Tibial nerve (tissue), 4 donors: Measurements from ENCODE around the gene CFAP45. TPM values are rescaled to one million over a fixed set of nuclear protein-coding genes. Genes with fewer than 3 reads are reported as not detected.

Source experiments
- DNase-seq, 2 donors: peaks; one replicate each; pipeline ENCODE4 v3.0.0-alpha.2; 2019; ENCODE audit warnings: low spot score in 2 of 2
- H3K27ac ChIP-seq, 4 donors: fragments of 200-600 bp; sonication (generic) in 3 of 4; one replicate each; pipeline ENCODE4 v1.5.1; 2017 to 2019; ENCODE audit warnings: mild to moderate bottlenecking in 1 of 4
- H3K27me3 ChIP-seq, 2 donors: fragments of 200-600 bp; sonication (generic) in 1 of 2; one replicate each; pipeline versions ENCODE4 v1.5.1 to v1.6.0; 2017 to 2019
- H3K36me3 ChIP-seq, 3 donors: fragments of 200-600 bp; sonication (generic); one replicate each; pipeline ENCODE4 v1.5.1; 2018 to 2019
- H3K4me1 ChIP-seq, 4 donors: fragments of 200-600 bp; sonication (generic) in 3 of 4; one replicate each; pipeline ENCODE4 v1.5.1; 2017 to 2019
- H3K4me3 ChIP-seq, 4 donors: fragments of 200-600 bp; sonication (generic) in 3 of 4; one replicate each; pipeline ENCODE4 v1.5.1; 2017 to 2019; ENCODE audit warnings: mild to moderate bottlenecking in 1 of 4, moderate library complexity in 1 of 4
- H3K9me3 ChIP-seq, 4 donors: fragments of 200-600 bp; sonication (generic) in 3 of 4; one replicate each; pipeline ENCODE4 v1.5.1; 2017 to 2019
- EP300 ChIP-seq, 2 donors: sonication (generic); formaldehyde crosslinking; IDR thresholded peaks; one replicate each; pipeline ENCODE4 v1.6.1; 2017; ENCODE audit warnings: antibody characterized with exemption in 2 of 2, mild to moderate bottlenecking in 1 of 2
- POLR2A ChIP-seq, 2 donors: fragments of 450-650 bp; IDR thresholded peaks; one replicate each; pipeline ENCODE4 v1.6.1; 2017; ENCODE audit warnings: antibody characterized with exemption in 2 of 2, mild to moderate bottlenecking in 2 of 2, moderate library complexity in 2 of 2
- WGBS, 2 donors: methylation state at CpG; one replicate each; pipeline ENCODE4 v1.1.5; 2018; 5-methylcytosine and 5-hydroxymethylcytosine counted together
- total RNA-seq, 4 donors: library from RNA; depleted of rRNA; stranded (reverse); fragments of >200 nt; gene quantifications; one replicate each; pipeline ENCODE4 v1.1.0, GENCODE V29; 2016
- TF ChIP-seq, protein P1 (sequence below), 5 experiments: fragments of 200-600 bp in 3 of 5; fragments of 450-650 bp in 2 of 5; sonication (generic) in 3 of 5; IDR thresholded peaks; one replicate each; pipeline ENCODE4 v1.5.1; 2016 to 2019; ENCODE audit warnings: antibody characterized with exemption in 5 of 5, mild to moderate bottlenecking in 3 of 5, moderate library complexity in 2 of 5

The CFAP45 gene
- total RNA-seq, 4 donors from 2014 or later = 0.39 to 0.66 (median 0.63) TPM; not detected in 1

DNA sequence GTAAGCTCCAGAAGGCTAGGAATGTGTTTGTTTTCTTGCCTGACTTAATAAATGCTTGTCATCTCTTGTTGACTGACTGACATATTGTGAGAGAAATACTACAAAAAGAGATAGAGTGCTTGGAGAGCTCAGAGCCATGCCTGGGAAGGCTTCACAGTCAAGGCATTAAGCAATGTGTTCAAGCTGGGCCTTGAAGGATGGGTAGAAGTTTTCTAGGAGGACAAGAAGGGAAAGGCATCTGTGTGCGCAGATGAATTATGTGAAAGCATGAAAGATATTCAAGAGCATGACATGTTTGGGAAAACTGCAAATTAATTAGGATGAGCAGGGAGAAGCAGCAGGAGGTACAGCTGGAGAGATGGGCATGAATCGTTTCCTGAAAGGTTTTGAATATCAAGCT is 67.7 kb downstream of the CFAP45 start:
- H3K4me3 ChIP-seq = no peak overlapping the region
- peaks cover 0 to 6% (median 0%) of the 10 kb centered on the region in 4 donors for H3K4me1 ChIP-seq
- no peaks in the 10 kb centered on the region for H3K27me3 ChIP-seq
- peaks cover 0 to 35% (median 0%) of the 10 kb centered on the region in 3 donors for H3K36me3 ChIP-seq
- DNase-seq = no peak
- H3K27ac ChIP-seq = no peak overlapping the region
- H3K9me3 ChIP-seq = no peaks in the 10 kb centered on the region
- 92 to 96% methylated on average over 2 of the region's 2 CpGs for WGBS, 2 donors
- TF ChIP-seq EP300 (IDR thresholded peaks at IDR 0.05) = no peak
- TF ChIP-seq, protein P1, sequence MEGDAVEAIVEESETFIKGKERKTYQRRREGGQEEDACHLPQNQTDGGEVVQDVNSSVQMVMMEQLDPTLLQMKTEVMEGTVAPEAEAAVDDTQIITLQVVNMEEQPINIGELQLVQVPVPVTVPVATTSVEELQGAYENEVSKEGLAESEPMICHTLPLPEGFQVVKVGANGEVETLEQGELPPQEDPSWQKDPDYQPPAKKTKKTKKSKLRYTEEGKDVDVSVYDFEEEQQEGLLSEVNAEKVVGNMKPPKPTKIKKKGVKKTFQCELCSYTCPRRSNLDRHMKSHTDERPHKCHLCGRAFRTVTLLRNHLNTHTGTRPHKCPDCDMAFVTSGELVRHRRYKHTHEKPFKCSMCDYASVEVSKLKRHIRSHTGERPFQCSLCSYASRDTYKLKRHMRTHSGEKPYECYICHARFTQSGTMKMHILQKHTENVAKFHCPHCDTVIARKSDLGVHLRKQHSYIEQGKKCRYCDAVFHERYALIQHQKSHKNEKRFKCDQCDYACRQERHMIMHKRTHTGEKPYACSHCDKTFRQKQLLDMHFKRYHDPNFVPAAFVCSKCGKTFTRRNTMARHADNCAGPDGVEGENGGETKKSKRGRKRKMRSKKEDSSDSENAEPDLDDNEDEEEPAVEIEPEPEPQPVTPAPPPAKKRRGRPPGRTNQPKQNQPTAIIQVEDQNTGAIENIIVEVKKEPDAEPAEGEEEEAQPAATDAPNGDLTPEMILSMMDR (IDR thresholded peaks at IDR 0.05) = no peak
- no peak for TF ChIP-seq POLR2A (IDR thresholded peaks at IDR 0.05)

DNA sequence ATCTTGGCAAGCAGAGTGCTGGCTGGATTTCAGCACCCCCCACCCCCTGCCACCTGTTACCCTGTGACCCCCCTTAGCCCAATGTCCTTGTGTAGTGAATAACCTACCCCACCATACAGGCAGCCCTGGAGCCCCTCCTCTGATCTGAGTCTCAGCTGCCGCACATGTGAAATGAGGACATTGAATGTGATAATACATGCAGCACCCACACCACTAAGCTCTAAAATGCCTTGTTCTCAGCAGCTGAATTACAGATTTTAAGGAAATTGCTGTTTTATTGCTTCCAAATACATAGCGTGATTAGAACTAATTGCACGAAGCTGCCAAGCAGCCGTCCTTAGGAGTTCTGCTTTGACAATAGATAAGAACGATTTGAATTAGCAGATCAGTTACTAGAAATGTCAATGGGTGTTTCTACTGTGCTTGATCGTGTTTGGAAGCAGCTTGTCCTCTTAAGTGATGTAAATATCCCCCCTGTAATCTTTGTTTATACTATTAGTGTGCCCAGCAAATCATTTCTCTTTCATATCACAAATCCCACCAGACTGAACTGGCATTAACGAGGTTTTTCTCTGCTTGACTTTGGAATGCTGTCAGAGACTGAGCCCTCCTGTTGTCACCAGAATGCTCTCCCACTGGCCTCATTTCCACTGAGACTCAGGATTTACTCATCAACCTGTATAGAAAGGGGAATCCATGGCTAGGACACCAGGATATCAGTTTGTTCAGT is 68.4 kb downstream of the CFAP45 start:
- Histone ChIP-seq H3K36me3 (peaks cover 0 to 28% (median 0%) of the 10 kb centered on the region in 3 donors), H3K9me3 (no peaks in the 10 kb centered on the region), H3K4me1 (peaks cover 0 to 6% (median 0%) of the 10 kb centered on the region in 4 donors), H3K27me3 (no peaks in the 10 kb centered on the region), H3K4me3 (no peak overlapping the region), H3K27ac (no peak overlapping the region)
- DNase-seq = no peak
- TF ChIP-seq, protein P1 (IDR thresholded peaks at IDR 0.05) = no peak
- no peak for TF ChIP-seq EP300 (IDR thresholded peaks at IDR 0.05)
- 39 to 71% methylated on average over 7 of the region's 7 CpGs for WGBS, 2 donors

GRCh38 chr1:159830722-159831121 is 69.2 kb downstream of the CFAP45 start:
- no peak overlapping the region for H3K4me3 ChIP-seq
- peaks cover 0 to 19% (median 0%) of the 10 kb centered on the region in 3 donors for H3K36me3 ChIP-seq
- H3K27ac ChIP-seq = no peak overlapping the region
- H3K4me1 ChIP-seq = peaks cover 0 to 6% (median 0%) of the 10 kb centered on the region in 4 donors
- no peak for DNase-seq
- H3K27me3 ChIP-seq = no peaks in the 10 kb centered on the region
- no peaks in the 10 kb centered on the region for H3K9me3 ChIP-seq
- WGBS, 2 donors = 76 to 84% methylated on average over 8 of the region's 8 CpGs
- TF ChIP-seq POLR2A (IDR thresholded peaks at IDR 0.05) (no peak), EP300 (IDR thresholded peaks at IDR 0.05) (no peak)
- TF ChIP-seq, protein P1 (IDR thresholded peaks at IDR 0.05) = no peak

- Histone ChIP-seq H3K9me3 (no peaks in the 10 kb centered on the region), H3K27me3 (no peaks in the 10 kb centered on the region), H3K36me3 (peaks cover 0 to 11% (median 0%) of the 10 kb centered on the region in 3 donors), H3K4me1 (peaks cover 0 to 6% (median 0%) of the 10 kb centered on the region in 4 donors), H3K27ac (no peak overlapping the region), H3K4me3 (no peak overlapping the region)
- TF ChIP-seq POLR2A (IDR thresholded peaks at IDR 0.05) = no peak
- TF ChIP-seq, protein P1 (IDR thresholded peaks at IDR 0.05) = no peak
- no peak for TF ChIP-seq EP300 (IDR thresholded peaks at IDR 0.05)
- 83 to 85% methylated on average over 12 to 14 of the region's 18 CpGs for WGBS, 2 donors
- no peak for DNase-seq
These were observed 70.0 kb downstream of the CFAP45 start for GRCh38 chr1:159829822-159830465.

DNA sequence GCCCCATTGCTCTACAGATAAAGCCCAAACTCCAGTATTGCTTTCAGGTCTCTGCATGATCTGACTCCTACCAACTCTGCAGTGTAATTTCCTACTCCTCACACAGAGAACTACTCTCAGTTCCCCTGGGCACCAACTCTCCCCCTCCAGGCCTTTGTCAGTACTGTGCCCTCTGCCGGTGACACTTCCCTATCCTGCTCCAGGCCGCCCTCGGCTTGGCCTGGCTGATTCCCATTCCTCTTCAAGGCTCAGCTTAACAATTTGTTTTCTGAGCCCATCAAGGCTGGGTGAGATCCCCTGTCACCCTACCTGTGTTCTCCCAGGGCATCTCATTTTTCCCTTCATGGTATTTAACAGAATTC is 70.7 kb downstream of the CFAP45 start:
- WGBS, 2 donors = 22 to 27% methylated on average over 3 of the region's 3 CpGs
- Histone ChIP-seq H3K4me1 (peaks cover 0 to 6% (median 0%) of the 10 kb centered on the region in 4 donors), H3K4me3 (no peak overlapping the region), H3K36me3 (peaks cover 0 to 5% (median 0%) of the 10 kb centered on the region in 3 donors), H3K27me3 (peaks cover 0 to 1% of the 10 kb centered on the region in 2 donors), H3K9me3 (no peaks in the 10 kb centered on the region), H3K27ac (no peak overlapping the region)
- TF ChIP-seq EP300 (IDR thresholded peaks at IDR 0.05) = no peak
- no peak for TF ChIP-seq POLR2A (IDR thresholded peaks at IDR 0.05)
- TF ChIP-seq, protein P1 (IDR thresholded peaks at IDR 0.05) = peak; percentile 28 to 55 (median 44)
- peak; percentile 32 to 37 for DNase-seq
